ELR (cell line): ENCODE results near the gene MLPH.

Experiments used
- DNase-seq: peaks from one replicate; pipeline ENCODE4 v3.0.0-alpha.2; 2015; ENCODE audit warnings: low read depth

The MLPH gene

GRCh38 chr2:237542001-237542704 lies 55.1 kb downstream of the MLPH start:
- DNase-seq: no peak

- no peak for DNase-seq
These were observed 59.2 kb downstream of the MLPH start for GRCh38 chr2:237546040-237546875.

GRCh38 chr2:237546876-237547395 lies 59.9 kb downstream of the MLPH start:
- no peak for DNase-seq

GRCh38 chr2:237547841-237548416 lies 60.9 kb downstream of the MLPH start:
- no peak for DNase-seq

GRCh38 chr2:237549216-237549615 lies 62.2 kb downstream of the MLPH start:
- no peak for DNase-seq

- no peak for DNase-seq
These were observed 62.8 kb downstream of the MLPH start for GRCh38 chr2:237549643-237550415.

DNA sequence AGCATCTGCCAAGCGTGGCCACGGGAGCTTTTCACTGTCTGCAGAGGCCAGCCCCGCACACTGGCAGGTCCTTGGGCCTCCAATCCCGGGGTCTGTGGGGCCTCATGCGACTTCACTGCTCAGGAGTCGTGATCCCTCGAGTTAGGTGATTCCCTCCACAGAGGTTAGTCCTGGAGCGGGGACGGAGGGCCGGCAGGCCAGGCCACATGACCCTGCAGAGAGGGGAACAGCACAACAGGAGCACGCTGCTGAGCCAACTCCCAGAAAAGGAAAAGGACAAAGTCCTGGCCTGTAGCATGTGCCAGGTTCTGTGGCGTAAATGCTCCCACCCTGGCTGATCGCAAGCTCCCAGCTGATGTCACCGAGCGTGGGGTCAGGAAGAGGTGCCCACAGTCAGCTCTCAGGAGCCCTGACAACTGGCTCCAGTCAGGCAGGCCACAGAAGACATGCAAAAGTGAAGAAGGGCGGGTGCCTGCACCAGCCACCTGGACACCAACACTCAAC lies 64.1 kb downstream of the MLPH start:
- DNase-seq: no peak

DNA sequence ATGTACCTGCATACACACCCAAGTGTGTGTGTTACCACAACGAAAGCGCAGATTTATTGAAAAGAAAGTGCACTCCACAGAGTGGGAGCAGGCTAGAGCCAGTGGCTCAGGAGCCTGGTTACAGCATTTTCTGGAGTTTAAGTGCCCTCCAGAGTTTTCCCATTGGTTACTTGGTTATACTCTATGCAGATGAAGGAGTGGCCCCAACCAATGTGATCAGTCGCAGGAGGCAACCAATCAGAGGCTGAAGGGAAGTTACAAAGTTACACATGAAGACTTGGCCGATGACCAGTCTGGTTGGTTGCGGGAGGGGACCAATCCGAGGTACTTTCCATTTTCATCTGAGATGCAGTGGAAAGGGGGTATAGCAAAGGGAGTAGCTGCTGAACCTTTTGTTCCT lies 65.9 kb downstream of the MLPH start:
- DNase-seq: no peak

- DNase-seq: no peak
These were observed 66.9 kb downstream of the MLPH start for GRCh38 chr2:237553948-237554347.

DNA sequence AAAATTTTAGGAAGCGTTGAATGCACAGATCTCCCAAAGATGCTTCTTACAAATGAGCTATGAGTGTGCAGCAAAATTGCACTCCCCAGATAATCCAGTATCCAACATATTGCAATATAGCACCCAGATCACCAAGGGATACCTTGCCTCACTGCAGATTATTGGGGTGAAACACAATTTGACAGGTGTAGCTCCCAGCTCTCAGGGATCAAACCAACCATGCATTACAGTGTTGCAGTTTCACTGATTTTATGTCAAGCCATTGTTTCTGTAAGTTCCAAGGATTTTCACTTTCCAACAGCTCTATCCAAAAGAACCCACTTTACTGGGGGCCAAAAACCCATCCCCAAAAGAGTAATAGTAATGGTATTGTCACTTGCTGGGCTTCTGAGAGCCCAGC lies 68.5 kb downstream of the MLPH start:
- DNase-seq: no peak

- DNase-seq: no peak
These were observed 70.0 kb downstream of the MLPH start for GRCh38 chr2:237556773-237557632.

GRCh38 chr2:237557633-237558015 lies 70.6 kb downstream of the MLPH start:
- DNase-seq: no peak

DNA sequence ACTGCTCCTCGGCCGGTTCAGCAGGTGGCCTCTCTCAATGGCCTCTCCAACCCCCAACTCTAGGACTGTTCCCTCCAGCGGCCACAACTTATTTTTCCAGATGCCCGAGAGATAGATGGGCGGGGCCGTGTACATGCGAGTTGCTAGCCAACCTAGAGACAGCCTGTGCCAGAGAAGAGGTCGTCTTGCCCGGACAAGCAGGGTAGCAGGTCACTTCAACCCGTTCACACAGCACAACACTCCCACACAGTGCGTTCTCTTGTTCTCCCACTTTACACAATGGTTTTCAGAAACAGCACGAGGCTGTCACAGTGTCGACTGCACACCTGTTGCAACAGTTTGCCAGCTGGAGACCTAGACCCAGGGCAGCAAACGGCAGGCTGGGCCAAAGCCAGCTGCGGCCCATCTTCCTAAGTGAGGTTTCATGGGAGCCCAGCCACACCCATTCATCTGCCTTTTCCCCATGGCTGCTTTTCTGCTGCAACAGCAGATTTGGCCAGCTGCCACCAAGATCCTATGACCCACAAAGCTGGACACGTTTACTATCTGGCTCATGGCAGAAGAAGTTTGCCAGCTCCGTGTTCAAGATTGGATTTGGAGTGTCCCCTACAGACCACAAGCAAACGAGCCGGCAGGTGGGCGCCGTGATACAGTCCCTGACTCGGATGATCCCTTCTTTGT lies 72.0 kb downstream of the MLPH start:
- peak; percentile 91 for DNase-seq

DNA sequence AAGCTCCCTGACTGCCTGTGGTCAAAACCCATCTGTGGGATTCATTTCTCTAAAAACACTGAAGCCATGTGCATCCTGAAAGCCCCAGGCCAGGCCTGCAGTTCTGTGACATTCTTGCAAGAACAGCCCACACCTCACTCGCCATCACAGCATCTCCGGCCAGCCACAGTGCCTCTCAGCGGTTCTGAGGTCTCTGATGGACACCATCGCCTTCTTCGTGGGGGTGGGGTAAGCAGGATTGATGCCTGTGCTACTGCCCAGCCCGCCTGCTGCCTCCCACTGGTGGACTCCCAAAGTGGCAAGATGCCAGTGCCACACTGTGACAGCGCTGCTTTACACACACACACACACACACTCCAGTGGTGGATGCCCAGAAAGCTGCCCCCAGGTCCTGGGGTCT lies 74.2 kb downstream of the MLPH start:
- DNase-seq: no peak

GRCh38 chr2:237563816-237564215 lies 76.8 kb downstream of the MLPH start:
- DNase-seq: peak; percentile 37

DNA sequence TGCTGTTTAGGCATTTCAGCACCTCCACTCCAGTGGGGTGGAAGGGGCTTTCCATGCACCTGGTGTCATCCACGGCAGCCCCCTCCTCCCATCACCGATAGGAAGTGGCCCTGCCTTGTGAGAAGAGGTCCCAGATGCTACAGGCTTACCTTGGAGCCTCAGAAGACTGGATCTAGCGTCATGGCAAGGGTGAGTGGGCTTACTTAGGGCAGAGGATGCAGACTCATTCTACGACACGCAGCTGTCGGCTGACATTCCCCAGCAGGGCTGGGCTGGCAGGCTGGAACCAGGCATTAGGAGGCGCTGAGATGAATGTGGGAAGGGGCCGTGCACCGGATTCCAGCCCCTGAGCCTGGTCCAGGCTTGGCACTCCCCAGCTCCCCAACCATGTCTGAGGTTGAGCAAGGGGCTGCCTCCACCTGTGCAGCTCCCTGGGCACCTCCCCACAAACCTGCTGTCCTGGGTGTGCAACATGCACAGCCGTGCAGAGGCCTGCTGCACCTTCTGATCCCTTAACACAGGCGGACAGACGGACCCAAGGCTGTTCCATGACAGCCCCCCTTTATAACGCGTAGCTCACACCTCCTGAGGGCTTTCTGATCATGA lies 77.6 kb downstream of the MLPH start:
- DNase-seq: no peak

DNA sequence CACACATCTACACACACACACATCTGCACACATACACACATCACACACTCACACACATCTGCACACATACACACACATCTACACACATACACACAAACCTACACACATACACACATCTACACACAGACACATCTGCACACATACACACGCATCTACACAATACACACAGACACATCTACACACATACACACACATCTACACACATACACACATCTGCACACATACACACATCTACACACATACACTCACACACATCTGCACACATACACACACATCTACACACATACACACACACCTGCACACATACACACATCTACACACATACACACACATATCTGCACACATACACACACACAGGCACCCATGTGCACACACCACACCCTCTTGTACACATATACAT lies 78.9 kb downstream of the MLPH start:
- no peak for DNase-seq

- DNase-seq: no peak
These were observed 79.6 kb downstream of the MLPH start, which contains the start of gene PRLH for GRCh38 chr2:237566401-237567235. PRLH (plus strand) TSS chr2:237566574; CDS start chr2:237566574, 0 bp downstream.
